ENCODE data around the gene DLEC1. TPM values are rescaled to one million over a fixed set of nuclear protein-coding genes. Genes with fewer than 3 reads are reported as not detected.

DLEC1 gene
- total and polyA plus RNA-seq, 9 of the 15 experiments (the other 6 are each of a cell fraction or from before 2014, with no cell fraction given), result 0.07 to 0.08 TPM; not detected in 7

GRCh38 chr3:38138349-38139190 lies 99.6 kb downstream of the DLEC1 start, which contains the start of gene MYD88 (continued):
- TF ChIP-seq ARID3B (CRISPR knock-in tag; IDR thresholded peaks at IDR 0.05; ENCODE audit: borderline replicate concordance), result no peak
- no peak for TF ChIP-seq XRCC3 (IDR thresholded peaks at IDR 0.05)
- TF ChIP-seq RBM17 (IDR thresholded peaks at IDR 0.05; ENCODE audit: borderline replicate concordance, low read depth, low read length), result no peak
- TF ChIP-seq IRF1 (CRISPR knock-in tag; IDR thresholded peaks at IDR 0.05; ENCODE audit: borderline replicate concordance), result no peak
- no peak for TF ChIP-seq ADNP (tag; IDR thresholded peaks at IDR 0.05)
- no peak for TF ChIP-seq ZNF217 (CRISPR knock-in tag; IDR thresholded peaks at IDR 0.05)
- no peak for TF ChIP-seq NCOA2 (IDR thresholded peaks at IDR 0.05; ENCODE audit: partially characterized antibody in 2 of 2)
- no peak; the same call in 1 of the 2 replicates for TF ChIP-seq NCOA6 (IDR thresholded peaks at IDR 0.05)
- TF ChIP-seq MCM3 (IDR thresholded peaks at IDR 0.05), result no peak
- no peak for TF ChIP-seq ZNF165 (CRISPR knock-in tag; IDR thresholded peaks at IDR 0.05; ENCODE audit: borderline replicate concordance)
- TF ChIP-seq NONO (IDR thresholded peaks at IDR 0.05; ENCODE audit: low read depth in 2 of 2, low read length in 1 of 2), result peak; percentile 39 to 72; a peak in 2 of 4 replicates
- TF ChIP-seq NELFE (IDR thresholded peaks at IDR 0.05; ENCODE audit: insufficient read depth, insufficient read length), result no peak
- TF ChIP-seq ZNF121 (CRISPR knock-in tag; conservative IDR thresholded peaks at IDR 0.05), result no peak
- TF ChIP-seq PTTG1 (tag; IDR thresholded peaks at IDR 0.05; ENCODE audit: low read depth), result no peak
- TF ChIP-seq RBM39 (optimal IDR thresholded peaks at IDR 0.05; ENCODE audit: low read depth, low read length), result no peak
- TF ChIP-seq ZFP30 (CRISPR knock-in tag; IDR thresholded peaks at IDR 0.05; ENCODE audit: borderline replicate concordance), result no peak
- no peak for TF ChIP-seq IFI16 (CRISPR knock-in tag; IDR thresholded peaks at IDR 0.05)
- TF ChIP-seq MAFK (IDR thresholded peaks at IDR 0.05; ENCODE audit: low read length), result 0 out of 2 replicates have a peak, but pooled peaks have one; percentile 18
- 0 out of 2 replicates have a peak, but pooled peaks have one; percentile 2 for TF ChIP-seq CGGBP1 (CRISPR knock-in tag; IDR thresholded peaks at IDR 0.05)
- TF ChIP-seq ZNF57 (CRISPR knock-in tag; IDR thresholded peaks at IDR 0.05), result no peak
- TF ChIP-seq EHMT2 (IDR thresholded peaks at IDR 0.05), result no peak
- no peak for TF ChIP-seq ILK (tag; IDR thresholded peaks at IDR 0.05; ENCODE audit: borderline replicate concordance, low read depth)
- TF ChIP-seq ZBTB26 (CRISPR knock-in tag; IDR thresholded peaks at IDR 0.05), result no peak
